T-helper 9 cell (primary cell): ENCODE measurements around the gene CHPT1.

Experiments
- DNase-seq: peaks from one replicate; pipeline ENCODE4 v3.0.0-alpha.2; 2020

CHPT1 gene

DNA sequence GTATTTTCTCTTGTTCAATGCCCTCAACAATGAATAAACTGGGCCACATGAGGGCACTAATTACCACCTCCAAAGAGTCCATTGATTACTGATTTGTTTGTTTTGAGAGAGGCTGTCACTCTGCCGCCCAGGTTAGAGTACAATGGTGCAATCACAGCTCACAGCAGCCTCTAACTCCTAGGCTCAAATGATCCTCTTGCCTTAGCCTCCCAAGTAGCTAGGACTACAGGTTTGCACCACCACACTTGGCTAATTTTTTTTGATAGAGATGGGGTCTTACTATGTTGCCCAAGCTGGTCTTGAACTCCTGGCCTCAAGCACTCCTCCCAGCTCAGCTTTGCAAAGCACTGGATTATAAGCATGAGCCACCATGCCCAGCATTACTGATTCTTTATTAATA lies 70.1 kb downstream of the CHPT1 start:
- DNase-seq, result no peak

DNA sequence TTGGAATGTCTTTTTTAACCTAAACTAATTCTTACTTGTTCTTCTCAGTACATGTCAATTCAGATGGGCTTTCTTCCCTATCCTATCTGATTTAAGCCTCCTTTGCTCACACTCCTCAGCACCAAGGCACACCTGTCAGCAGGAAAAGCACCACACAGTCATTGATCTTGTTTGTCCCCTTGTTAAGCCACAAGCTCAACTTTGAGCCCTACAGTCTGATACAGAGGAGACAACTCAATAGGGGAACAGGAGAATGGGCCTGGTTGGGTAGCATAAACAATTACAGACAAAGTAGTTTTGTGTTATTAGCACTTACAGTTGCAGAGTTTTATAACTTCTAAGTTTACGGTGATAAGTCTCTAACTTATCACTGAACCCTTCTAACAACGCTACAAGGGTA lies 71.3 kb downstream of the CHPT1 start:
- DNase-seq, result no peak

DNA sequence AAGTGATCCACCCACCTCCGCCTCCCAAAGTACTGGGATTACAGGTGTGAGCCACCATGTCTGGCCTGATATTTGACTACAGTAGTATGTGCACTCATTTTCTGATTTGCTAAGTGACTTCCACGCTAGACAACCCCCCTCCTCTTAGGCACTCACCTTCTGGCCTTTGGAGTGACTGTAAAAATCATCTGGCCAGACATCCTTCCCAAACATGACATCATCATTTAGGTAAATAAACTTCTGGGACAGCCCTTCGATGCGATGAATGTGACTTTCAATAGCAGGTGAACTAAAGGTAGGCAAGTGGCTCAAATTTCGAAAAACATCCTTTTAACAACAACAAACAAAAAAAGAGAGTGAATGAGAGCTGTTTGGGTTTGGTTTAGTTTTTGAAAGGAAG lies 72.4 kb downstream of the CHPT1 start:
- DNase-seq, result no peak

DNA sequence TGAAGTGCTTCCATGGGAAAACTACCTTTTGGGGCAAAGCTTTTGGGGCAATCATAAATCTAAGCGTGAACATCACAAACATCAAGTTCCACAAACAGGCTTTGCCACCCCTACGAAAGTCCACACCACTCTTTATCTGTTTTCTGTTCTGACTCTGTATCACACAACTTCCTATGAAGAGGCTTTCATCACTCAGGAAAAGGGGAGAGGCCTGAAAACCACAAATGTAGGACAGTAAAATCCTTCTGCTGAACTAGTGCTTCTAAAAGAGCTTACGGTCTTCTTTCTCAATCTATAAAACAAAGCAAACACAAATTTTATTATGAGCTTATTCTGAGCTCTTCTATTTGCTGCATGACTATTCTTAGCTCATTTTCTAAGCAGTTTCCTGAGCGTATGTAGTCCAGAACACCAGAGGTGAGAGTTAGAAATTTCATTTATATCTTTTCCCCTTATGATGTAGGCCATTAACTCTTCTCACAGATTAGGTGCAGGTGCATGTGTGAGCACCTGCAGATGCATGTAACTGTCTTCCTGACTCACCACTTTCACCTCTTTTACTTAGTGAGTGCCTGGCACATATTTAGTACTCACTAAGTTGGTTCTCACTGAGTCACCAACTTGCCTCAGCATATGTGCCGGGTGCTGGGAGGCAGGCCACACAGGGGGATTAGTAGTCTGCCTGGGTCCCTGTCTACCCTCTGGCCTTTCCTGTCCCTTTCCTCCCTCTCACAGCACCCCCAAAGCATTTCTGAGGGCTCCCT lies 74.8 kb downstream of the CHPT1 start:
- no peak for DNase-seq

DNA sequence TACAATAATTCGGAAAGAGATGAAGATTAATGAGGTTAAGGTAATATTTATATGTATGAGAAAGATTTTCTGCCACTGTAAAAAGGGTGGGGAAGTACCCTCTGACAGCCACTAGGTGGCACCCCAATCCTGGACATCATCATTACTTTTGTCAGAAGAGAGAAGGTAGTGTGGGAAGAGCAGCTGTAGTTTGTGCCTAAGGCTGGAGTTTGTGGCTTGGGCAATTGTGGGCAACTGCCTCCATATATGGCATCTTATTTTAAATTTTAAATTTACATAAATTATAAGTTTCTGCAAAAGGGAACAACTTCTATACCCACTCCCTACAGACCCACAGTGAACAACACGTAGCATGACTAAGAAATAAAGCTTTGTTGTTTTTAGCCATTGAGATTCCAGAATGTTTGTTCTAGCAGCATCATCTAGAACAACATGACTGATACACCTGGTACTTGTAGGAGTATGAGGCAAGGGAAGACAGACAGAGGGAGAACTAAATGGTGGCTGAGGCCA lies 76.3 kb downstream of the CHPT1 start:
- peak; percentile 58 for DNase-seq

DNA sequence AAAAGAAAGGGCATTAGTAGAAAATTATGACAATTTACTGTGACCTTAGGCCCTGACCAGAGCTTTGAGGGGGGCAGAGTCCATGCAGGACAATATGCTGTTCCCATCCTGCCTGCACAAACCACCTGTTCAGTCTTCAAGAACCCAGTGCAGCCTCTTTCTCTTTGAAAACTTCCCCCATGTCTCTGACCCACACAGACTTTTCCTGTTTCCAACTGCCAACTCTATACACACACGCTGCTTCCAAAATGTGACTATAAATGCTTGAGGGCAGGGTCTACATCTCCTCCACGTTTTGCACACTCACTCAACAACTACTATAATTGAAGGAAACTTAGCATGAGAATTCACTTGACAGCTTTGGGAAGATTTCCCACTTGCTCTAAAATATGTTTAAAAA lies 78.4 kb downstream of the CHPT1 start:
- no peak for DNase-seq

DNA sequence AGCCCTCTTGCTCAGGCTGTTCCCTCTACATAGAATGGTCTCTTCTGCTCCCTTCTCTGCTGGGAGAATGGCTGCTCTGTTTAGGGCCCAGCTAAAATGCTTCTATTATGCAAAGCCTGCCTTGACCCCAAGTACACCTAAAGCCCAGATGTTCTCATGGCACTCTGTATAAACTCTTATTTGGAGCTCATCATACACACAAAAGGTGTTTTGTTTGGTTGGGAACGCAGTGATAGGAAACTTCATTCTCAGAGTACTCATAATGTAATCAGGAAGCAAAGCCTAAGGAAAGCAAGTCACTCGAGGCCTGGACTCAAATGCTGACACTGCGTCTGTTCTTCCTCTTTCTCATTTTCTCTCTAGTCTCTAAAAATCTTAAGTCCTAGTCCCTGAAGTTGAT lies 80.0 kb downstream of the CHPT1 start:
- DNase-seq, result no peak

DNA sequence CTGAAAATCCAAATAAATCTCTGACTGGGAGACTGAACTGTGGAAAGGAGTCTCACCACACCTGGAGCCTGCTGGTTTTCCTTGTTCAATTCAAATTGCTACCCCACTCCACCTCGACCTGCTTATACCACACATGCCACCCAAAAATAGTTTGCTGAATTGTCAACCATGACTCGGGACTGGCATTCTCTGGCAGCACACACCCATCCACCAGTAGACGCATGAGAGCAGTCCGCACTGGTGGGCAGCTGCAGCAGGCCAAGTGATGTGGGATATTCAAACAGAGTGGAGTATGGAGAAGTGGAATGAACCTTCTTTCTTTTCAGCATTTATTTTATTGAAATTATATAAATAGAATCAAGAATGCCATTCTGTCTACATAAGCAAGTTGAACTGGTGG lies 80.5 kb downstream of the CHPT1 start:
- DNase-seq, result no peak
